Heart right ventricle (tissue), 16 donors: ENCODE measurements around the gene SERTAD4. TPM values are rescaled to one million over a fixed set of nuclear protein-coding genes. Genes with fewer than 3 reads are reported as not detected.

ENCODE experiments used
- ATAC-seq, 8 donors: fragments of 200-7000 bp; cut with Tn5 transposase; one replicate each; pipeline ENCODE4 v1.9.1; 2020; ENCODE audit warnings: mild to moderate bottlenecking in 8 of 8, moderate library complexity in 8 of 8, moderate number of reproducible peaks in 1 of 8
- DNase-seq, 2 donors: peaks; one replicate each; pipeline ENCODE4 v3.0.0-alpha.2; 2020
- H3K27ac ChIP-seq, 10 donors: fragments of 200-600 bp; sonication (generic) in 2 of 10; one replicate each; pipeline versions ENCODE4 v1.5.0 to v1.8.0; 2020 to 2022; ENCODE audit warnings: mild to moderate bottlenecking in 3 of 10
- H3K27me3 ChIP-seq, 7 donors: fragments of 200-600 bp; one replicate each; pipeline ENCODE4 v1.8.0; 2021 to 2022; ENCODE audit warnings: mild to moderate bottlenecking in 2 of 7
- H3K36me3 ChIP-seq, 9 donors: fragments of 200-600 bp; sonication (generic) in 1 of 9; one replicate each; pipeline versions ENCODE4 v1.5.0 to v1.8.0; 2020 to 2022; ENCODE audit warnings: mild to moderate bottlenecking in 2 of 9
- H3K4me1 ChIP-seq, 9 donors: fragments of 200-600 bp; sonication (generic) in 1 of 9; one replicate each; pipeline versions ENCODE4 v1.5.0 to v1.8.0; 2020 to 2022; ENCODE audit warnings: mild to moderate bottlenecking in 4 of 9
- H3K4me3 ChIP-seq, 10 donors: fragments of 200-600 bp; sonication (generic) in 2 of 10; one replicate each; pipeline versions ENCODE4 v1.5.0 to v1.8.0; 2020 to 2022; ENCODE audit warnings: mild to moderate bottlenecking in 7 of 10, moderate library complexity in 2 of 10
- H3K9me3 ChIP-seq, 11 donors: fragments of 200-600 bp in 10 of 11; sonication (generic) in 2 of 11; one replicate each; pipeline versions ENCODE4 v1.5.0 to v1.8.0; 2013 to 2022; ENCODE audit warnings: mild to moderate bottlenecking in 2 of 11, control low read depth in 1 of 11, moderate library complexity in 1 of 11
- WGBS, 2 donors: extraction: QIAGEN DNeasy Blood & Tissue Kit; methylation state at CpG; one replicate each; pipeline ENCODE4 v1.1.7; 2013; ENCODE audit warnings: inconsistent platforms in 1 of 2; 5-methylcytosine and 5-hydroxymethylcytosine counted together
- intact Hi-C, 10 donors: fragments of 100-400 bp; cut with DNase I; formaldehyde crosslinking; loops; one replicate each; pipeline versions ENCODE4 v1.11.1 to v1.14.2; 2022
- polyA plus RNA-seq, 2 donors: library from polyadenylated mRNA; stranded (reverse); fragments of 200-250 nt; gene quantifications; one replicate each; pipeline ENCODE4 v1.2.3, GENCODE V29; 2013
- total RNA-seq, 10 donors: library from RNA; stranded (reverse); fragmentation: NEBNext Ultra II Directional in 3 of 10; extraction: Animal tissue kit (Norgen Biotek cat#: 25700) in 3 of 10; gene quantifications; one replicate each; pipeline versions ENCODE4 v1.2.1 to v1.2.4, GENCODE V29; 2021 to 2023
- TF ChIP-seq, protein P1 (sequence below), 9 donors: fragments of 200-600 bp; sonication (generic) in 2 of 9; IDR thresholded peaks; one replicate each; pipeline versions ENCODE4 v1.5.0 to v1.8.0; 2021 to 2022; ENCODE audit warnings: antibody characterized with exemption in 9 of 9, mild to moderate bottlenecking in 5 of 9, moderate library complexity in 1 of 9
- donor health status: Arrhythmogenic right ventricular cardiomyopathy.
- donor health status: ischemic (EF 13 %, LVEDD 7.1; RV severe dilation, severe dysfunction).
- donor health status: healthy with polysubstance abuse.
- donor health status: DM: no; HTN: yes; CAD: no.
- donor health status: DM: no; HTN: no; CAD: no.
- donor health status: ischemic (EF 25% LVEDD 6.9; RV normal size, moderate dysfunction).
- donor health status: ischemic (EF 25% LVEDD 5.7; RV mildly dilated, moderate dysfunction).
- donor health status: healthy.
- donor health status: DM: yes; HTN: yes; CAD: no.
- donor health status: Ischemic cardiomyopathy.
- donor health status: ischemic (EF 35%, LVEDD 5.7; RV mildly dilated, moderate dysfunction).
- donor health status: nonischemic (EF 11% LVEDD 7.7; RV severe dilation, severe dysfunction).
- donor health status: DM: yes; HTN: yes; CAD: no.
- donor health status: PGD.
- donor health status: ischemic (EF 29% LVEDD 5.4; RV normal size, mild dysfunction).
- donor health status: nonischemic (EF 23%, LVEDD 6.1; RV moderate dilation, normal function).

The SERTAD4 gene
- total and polyA plus RNA-seq, 12 donors: 1.5 to 5.4 (median 2.4) TPM

DNA sequence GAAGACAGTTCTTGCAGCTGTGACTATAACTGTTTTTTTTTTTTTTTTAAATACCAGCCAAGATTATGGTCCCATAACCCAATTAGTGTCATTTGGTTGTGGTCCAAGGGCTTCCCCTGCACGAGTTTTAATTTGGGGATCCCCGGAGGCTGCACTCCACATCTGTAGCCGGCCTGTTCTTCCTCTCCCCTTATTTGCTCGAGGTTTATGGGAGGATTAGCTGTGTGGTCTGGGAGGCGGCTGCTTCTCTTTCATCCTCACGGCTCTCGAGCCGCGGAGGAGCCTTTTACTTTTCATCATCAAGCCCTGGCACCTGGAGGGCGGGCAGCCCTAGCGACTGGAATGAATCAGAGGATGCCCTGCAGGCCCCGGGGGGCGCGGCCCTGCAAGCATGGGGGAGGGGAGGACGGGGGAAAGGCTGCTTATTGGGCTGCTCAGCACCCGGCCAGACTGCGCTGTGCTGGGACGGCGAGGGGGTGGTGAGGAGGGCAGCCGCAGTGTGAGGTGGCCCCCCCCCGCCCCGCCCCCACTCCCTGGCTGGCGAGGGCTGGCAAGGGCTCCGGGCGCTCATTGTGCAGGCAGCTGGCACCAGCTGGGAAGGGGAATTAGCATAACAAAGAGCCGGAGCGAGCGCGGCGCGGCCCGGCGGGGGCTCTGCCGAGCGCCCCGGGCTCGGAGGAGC lies 18.5 kb downstream of the SERTAD4 start:
- H3K4me3 ChIP-seq: peak overlapping the region in 9 of 10 donors; percentile 44 to 60 (median 56)
- intact Hi-C loops: loop anchor here in 1 of 10 donors (1.0 kb wide), 1 partner anchor 18 kb away; no protein-coding TSS in a partner anchor
- DNase-seq: peak; percentile 35 to 42
- no peaks in the 10 kb centered on the region for H3K36me3 ChIP-seq
- TF ChIP-seq, protein P1, sequence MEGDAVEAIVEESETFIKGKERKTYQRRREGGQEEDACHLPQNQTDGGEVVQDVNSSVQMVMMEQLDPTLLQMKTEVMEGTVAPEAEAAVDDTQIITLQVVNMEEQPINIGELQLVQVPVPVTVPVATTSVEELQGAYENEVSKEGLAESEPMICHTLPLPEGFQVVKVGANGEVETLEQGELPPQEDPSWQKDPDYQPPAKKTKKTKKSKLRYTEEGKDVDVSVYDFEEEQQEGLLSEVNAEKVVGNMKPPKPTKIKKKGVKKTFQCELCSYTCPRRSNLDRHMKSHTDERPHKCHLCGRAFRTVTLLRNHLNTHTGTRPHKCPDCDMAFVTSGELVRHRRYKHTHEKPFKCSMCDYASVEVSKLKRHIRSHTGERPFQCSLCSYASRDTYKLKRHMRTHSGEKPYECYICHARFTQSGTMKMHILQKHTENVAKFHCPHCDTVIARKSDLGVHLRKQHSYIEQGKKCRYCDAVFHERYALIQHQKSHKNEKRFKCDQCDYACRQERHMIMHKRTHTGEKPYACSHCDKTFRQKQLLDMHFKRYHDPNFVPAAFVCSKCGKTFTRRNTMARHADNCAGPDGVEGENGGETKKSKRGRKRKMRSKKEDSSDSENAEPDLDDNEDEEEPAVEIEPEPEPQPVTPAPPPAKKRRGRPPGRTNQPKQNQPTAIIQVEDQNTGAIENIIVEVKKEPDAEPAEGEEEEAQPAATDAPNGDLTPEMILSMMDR (IDR thresholded peaks at IDR 0.05): no peak
- H3K9me3 ChIP-seq: no peaks in the 10 kb centered on the region
- 1 to 2% methylated on average over 29 to 37 of the region's 37 CpGs for WGBS, 2 donors
- H3K27ac ChIP-seq: peak overlapping the region in 5 of 10 donors; percentile 35 to 56 (median 44)
- ATAC-seq: peak; percentile 44 to 71 (median 62)
- peaks cover 0 to 30% (median 22%) of the 10 kb centered on the region in 9 donors for H3K4me1 ChIP-seq
- H3K27me3 ChIP-seq: peaks cover 0 to 64% (median 22%) of the 10 kb centered on the region in 7 donors

GRCh38 chr1:210251680-210252490 lies 19.3 kb downstream of the SERTAD4 start:
- Histone ChIP-seq H3K27ac (peak overlapping the region in 5 of 10 donors; percentile 35 to 56 (median 44)), H3K9me3 (no peaks in the 10 kb centered on the region), H3K4me3 (peak overlapping the region in 9 of 10 donors; percentile 44 to 60 (median 56)), H3K36me3 (no peaks in the 10 kb centered on the region), H3K4me1 (peaks cover 0 to 30% (median 22%) of the 10 kb centered on the region in 9 donors), H3K27me3 (peaks cover 0 to 66% (median 22%) of the 10 kb centered on the region in 7 donors)
- 31 to 34% methylated on average over 55 to 58 of the region's 58 CpGs for WGBS, 2 donors
- ATAC-seq (peak in 6 of 8 donors; percentile 29 to 60 (median 54)), DNase-seq (peak in 1 of 2 donors; percentile 19)
- TF ChIP-seq, protein P1 (IDR thresholded peaks at IDR 0.05): no peak
- intact Hi-C loops: loop anchor here in 1 of 10 donors (1.0 kb wide), 1 partner anchor 19 kb away; no protein-coding TSS in a partner anchor

DNA sequence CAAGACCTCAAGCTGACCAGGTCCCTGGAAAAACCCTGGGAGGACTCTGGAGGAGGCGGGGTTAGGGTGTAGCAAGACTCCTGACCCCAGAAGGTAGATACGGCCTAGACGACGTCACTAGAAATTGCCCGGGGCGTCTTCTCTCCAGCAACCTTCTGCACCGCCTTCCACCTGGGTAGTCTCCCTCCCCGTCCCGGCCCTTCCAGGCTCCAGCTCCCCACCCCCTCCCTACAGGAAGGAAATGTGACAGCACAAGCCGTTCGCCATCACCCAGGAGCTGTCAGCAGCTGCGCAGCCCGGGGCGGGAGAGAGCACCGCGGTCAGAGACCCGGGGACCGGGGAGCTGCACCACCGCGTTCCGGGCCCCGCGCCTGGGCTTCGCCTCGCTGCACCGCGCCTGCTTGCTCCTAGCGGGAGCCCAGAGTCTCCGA lies 20.0 kb downstream of the SERTAD4 start:
- TF ChIP-seq, protein P1 (IDR thresholded peaks at IDR 0.05): no peak
- peak; percentile 58 to 80 (median 68) for ATAC-seq

GRCh38 chr1:210254298-210254697 lies 21.7 kb downstream of the SERTAD4 start:
- peaks cover 0 to 66% (median 22%) of the 10 kb centered on the region in 7 donors for H3K27me3 ChIP-seq
- TF ChIP-seq, protein P1 (IDR thresholded peaks at IDR 0.05): no peak
- no peak for ATAC-seq
- no peak for DNase-seq
- H3K9me3 ChIP-seq: no peaks in the 10 kb centered on the region
- no peak overlapping the region for H3K27ac ChIP-seq
- H3K36me3 ChIP-seq: no peaks in the 10 kb centered on the region
- intact Hi-C loops: no loop called here
- peaks cover 0 to 32% (median 22%) of the 10 kb centered on the region in 9 donors for H3K4me1 ChIP-seq
- H3K4me3 ChIP-seq: no peak overlapping the region

More for the DNA sequence above, 20.0 kb downstream of the SERTAD4 start:
- Histone ChIP-seq H3K27me3 (peaks cover 0 to 66% (median 22%) of the 10 kb centered on the region in 7 donors), H3K27ac (peak overlapping the region in 2 of 10 donors; percentile 48 to 53), H3K9me3 (no peaks in the 10 kb centered on the region), H3K36me3 (no peaks in the 10 kb centered on the region), H3K4me1 (peaks cover 0 to 30% (median 22%) of the 10 kb centered on the region in 9 donors), H3K4me3 (peak overlapping the region in 7 of 10 donors; percentile 0 to 59 (median 29))
- DNase-seq: peak; percentile 30 to 47
- intact Hi-C loops: no loop called here
- WGBS, 2 donors: 19 to 29% methylated on average over 29 of the region's 29 CpGs
